Activated naive CD8-positive, alpha-beta T cell treated with anti-CD3 and anti-CD28 coated beads, Interleukin-2, amount 50 U/mL, for 16 hours (primary cell): ENCODE results near the gene PRPSAP1.
"Not testable (repeated sequence)": the region's sequence is repeated elsewhere in the genome, so short reads cannot be mapped to it uniquely, and the experiment has no call there.

ENCODE experiments used
- DNase-seq: peaks from one replicate; pipeline ENCODE4 v3.0.0-alpha.2; 2020; ENCODE audit warnings: low read depth, low spot score

The PRPSAP1 gene

GRCh38 chr17:76360461-76360860 lies 6.7 kb upstream of the PRPSAP1 start:
- no peak for DNase-seq

GRCh38 chr17:76359776-76360175 lies 6.1 kb upstream of the PRPSAP1 start:
- not testable (repeated sequence) for DNase-seq

GRCh38 chr17:76359375-76359774 lies 5.7 kb upstream of the PRPSAP1 start:
- no peak for DNase-seq

GRCh38 chr17:76357597-76358158 lies 4.0 kb upstream of the PRPSAP1 start:
- no peak for DNase-seq

DNA sequence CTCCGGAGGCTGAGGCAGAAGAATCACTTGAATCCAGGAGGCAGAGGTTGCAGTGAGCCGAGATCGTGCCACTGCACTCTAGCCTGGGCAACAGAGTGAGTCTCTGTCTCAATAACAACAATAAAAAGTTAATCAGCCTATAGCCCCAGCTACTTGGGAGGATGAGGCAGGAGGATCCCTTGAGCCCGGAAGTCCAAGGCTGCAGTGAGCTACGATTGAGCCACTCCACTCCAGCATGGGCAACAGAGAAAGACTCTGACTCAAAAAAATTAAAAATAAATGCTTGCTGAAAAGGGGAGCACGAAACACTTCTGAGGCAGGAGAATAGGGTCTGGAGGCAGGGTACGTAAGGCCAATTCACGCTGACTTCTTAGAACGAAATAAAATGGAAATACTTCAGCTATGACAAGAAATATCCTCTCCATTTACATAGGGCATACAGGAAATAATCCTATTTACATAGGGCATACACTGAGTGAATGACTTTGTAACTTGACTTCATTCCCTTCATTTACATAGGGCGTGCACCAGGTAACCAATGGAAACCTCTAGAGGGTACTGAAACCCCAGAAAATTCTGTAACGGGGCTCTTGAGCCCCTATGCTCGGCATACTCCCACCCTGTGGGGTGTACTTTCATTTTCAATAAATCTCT lies 3.2 kb upstream of the PRPSAP1 start:
- DNase-seq: no peak

- DNase-seq: no peak
Measured at GRCh38 chr17:76354747-76355310, 1.1 kb upstream of the PRPSAP1 start.

- DNase-seq: no peak
Measured at GRCh38 chr17:76354317-76354729, 607 bp upstream of the PRPSAP1 start.

GRCh38 chr17:76353004-76353598 lies 615 bp downstream of the PRPSAP1 start:
- no peak for DNase-seq

DNA sequence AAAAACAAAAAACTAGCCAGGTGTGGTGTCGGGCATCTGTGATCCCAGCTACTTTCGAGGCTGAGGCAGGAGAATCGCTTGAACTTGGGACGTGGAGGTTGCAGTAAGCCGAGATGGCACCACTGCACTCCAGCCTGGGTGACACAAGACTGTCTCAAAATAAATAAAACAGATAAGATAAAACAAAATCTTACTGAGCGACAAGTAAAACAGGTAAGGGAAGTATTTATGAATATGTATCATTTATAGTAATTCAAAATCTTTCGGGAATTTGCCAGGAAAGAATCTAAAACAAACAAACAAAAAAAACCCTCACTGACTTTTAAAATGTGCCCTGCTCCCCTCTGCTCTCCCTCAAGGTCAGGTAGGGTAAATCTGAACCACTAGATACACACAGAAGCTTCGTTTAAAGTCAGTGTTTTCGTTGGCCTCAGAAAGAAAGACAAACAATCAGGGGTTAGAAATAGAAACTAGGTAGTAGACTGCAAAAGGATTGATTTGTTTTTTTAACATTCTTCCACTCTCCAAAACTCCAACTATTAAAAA lies 2.1 kb downstream of the PRPSAP1 start:
- DNase-seq: no peak

- DNase-seq: no peak
Measured at GRCh38 chr17:76350463-76350862, 3.3 kb downstream of the PRPSAP1 start.

DNA sequence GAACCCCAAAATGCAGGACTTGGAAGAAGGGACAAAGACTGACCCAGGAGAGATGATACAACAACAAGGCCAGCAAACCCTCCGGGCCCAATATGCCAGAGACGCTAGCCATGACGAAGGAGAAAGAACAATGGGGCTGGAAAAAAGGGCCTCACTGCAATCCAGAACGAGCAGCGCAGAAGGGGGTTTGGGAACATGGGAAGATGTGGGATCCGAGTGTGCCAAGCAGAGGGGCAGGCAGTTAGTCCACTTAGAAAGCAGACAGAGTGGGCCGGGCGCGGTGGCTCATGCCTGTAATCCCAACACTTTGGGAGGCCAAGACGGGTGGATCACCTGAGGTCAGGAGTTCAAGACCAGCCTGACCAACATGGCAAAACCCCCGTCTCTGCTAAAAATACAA lies 6.8 kb downstream of the PRPSAP1 start:
- DNase-seq: not testable (repeated sequence)

- DNase-seq: no peak
Measured at GRCh38 chr17:76345377-76345974, 8.2 kb downstream of the PRPSAP1 start.

DNA sequence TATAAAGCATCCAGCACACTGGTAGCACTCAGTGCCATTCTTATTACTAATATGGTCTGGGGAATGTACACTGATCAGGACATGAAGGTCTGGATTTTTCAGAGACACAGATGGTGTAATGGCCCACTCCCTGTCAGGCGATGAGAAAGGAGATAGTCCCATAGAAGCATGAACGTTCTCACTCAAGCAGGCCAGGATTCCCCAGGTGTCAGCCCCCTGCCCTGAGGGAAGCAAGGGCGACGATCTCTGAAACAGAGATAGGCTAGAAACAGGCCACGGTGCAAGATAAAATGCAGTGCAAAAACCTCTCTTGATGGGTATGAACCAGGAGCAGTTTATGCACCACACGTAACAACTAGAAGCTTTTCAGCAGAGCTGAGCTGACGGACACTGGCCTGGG lies 10.6 kb downstream of the PRPSAP1 start:
- no peak for DNase-seq

DNA sequence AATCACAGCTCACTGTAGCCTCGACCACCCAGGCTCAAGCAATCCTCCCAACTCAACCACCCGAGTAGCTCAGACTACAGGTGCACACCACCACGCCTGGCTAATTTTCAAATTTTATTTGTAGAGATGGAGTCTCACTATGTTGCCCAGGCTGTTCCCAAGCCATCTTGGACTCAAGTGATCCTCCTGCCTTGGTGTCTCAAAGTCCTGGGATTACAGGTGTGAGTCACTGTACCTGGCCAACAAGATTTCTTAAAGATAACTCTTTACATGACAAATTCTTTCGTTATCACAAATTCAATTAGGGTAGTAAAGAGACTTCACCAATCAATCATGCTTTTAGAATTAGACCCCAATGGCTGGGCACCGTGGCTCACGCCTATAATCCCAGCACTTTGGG lies 12.4 kb downstream of the PRPSAP1 start:
- no peak for DNase-seq

DNA sequence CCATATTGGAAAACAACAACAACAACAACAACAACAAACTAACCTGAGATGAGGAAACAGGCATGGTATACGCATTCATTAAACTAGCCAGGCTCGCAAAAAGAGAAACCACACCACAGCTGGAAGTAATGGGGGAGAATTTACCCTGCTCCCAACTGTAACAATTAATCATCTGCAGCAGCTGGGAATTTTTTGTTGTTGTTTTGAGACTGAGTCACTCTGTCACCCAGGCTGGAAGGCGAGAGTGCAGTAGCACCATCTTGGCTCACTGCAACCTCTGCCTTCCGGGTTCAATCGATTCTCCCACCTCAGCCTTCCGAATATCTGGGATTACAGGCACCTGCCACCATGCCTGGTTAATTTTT lies 16.3 kb downstream of the PRPSAP1 start:
- DNase-seq: no peak

DNA sequence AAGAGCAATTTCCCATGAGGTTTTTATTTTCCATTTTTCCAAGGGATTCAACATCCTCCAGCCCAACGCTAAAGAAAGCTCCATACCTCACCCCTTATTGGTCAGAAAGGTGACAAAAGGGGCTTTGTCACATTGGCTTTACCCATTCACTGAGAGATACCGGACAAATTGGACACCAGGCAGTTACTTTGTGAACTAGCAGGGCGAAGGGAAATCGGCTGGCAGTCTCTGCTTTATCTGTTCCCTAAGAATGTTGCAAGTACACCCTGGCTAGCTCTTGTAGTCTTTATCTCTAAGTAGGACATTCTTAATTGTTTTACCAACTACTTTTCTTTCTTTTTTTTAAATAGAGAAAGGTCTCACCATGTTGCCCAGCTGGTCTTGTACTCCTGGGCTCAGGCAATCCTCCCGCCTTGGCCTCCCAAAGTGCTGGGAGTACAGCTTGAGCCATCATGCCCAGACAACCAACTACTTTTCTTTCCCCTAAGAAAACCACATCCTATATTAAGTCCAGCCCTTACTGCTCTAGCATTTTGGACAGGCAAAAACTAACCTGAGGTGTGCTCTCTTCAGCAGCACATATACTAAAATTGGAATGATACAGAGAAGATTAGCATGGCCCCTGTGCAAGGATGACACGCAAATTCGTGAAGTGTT lies 16.8 kb downstream of the PRPSAP1 start:
- DNase-seq: no peak

- no peak for DNase-seq
Measured at GRCh38 chr17:76335716-76336381, 17.9 kb downstream of the PRPSAP1 start.

DNA sequence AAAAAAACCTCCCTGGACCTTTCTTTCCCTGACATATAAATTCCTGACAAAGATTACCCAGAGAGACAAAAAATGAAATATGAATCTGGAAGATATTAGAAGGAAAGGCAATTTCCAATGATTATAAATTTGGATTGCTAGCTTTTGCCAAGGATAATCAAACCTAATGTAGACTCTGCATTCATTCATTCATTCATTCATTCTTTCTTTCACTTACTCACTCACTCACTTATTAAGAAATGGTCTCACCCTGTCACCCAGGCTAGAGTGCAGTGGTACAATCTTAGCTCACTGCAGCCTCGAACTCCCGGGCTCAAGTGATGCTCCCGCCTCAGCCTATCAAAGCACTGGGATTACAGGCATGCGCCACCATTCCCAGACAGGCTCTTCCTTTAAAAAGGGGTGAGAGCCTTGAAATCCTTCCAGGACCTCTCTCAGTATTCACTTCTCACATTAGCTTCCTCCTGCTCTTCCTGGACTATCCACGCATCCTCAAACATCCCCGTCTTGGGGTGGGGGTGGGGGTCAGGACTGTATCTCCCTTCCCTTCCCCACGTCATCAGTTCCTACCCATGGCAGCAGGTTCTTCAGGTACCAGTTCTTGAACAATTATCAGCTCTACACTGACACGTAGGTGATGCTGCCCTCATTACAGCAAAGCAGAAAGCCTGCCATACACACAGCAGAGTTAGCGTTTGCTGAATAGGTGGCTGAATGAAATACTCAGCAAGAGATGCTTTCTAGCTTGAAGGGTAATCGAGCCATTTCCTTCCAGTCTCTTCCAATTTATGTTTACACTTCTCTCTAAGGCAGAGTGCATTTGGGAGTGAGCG lies 19.8 kb downstream of the PRPSAP1 start:
- DNase-seq: no peak

DNA sequence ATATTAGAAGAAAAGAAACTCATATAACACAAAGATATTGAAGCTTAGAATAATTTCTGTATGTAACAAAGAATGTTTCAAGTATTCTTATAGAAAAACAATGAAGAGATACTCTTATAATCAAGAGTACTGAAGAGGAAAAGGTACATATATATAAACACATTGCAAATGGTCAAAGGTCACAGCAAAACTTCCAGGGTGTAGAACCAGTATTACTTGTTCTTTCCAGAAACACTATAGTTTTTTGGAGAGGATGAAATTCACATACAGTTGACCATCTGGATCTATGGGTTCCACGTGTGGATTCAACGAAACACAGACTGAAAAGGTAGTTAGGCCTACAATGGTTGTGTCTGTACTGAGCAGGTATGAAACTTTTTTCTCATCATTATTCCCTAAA lies 22.6 kb downstream of the PRPSAP1 start:
- DNase-seq: no peak

GRCh38 chr17:76329664-76330063 lies 24.1 kb downstream of the PRPSAP1 start:
- DNase-seq: no peak
